ENCODE measurements around the gene MMP24. TPM values are rescaled to one million over a fixed set of nuclear protein-coding genes. Genes with fewer than 3 reads are reported as not detected.
A peak's percentile ranks its signal among the peaks of the same experiment; 100 is the strongest.

The MMP24 gene
- total and polyA plus RNA-seq, 2 of the 13 experiments (the other 11 are each of a cell fraction or from before 2014, with no cell fraction given), result 0.29 to 0.35 TPM

DNA sequence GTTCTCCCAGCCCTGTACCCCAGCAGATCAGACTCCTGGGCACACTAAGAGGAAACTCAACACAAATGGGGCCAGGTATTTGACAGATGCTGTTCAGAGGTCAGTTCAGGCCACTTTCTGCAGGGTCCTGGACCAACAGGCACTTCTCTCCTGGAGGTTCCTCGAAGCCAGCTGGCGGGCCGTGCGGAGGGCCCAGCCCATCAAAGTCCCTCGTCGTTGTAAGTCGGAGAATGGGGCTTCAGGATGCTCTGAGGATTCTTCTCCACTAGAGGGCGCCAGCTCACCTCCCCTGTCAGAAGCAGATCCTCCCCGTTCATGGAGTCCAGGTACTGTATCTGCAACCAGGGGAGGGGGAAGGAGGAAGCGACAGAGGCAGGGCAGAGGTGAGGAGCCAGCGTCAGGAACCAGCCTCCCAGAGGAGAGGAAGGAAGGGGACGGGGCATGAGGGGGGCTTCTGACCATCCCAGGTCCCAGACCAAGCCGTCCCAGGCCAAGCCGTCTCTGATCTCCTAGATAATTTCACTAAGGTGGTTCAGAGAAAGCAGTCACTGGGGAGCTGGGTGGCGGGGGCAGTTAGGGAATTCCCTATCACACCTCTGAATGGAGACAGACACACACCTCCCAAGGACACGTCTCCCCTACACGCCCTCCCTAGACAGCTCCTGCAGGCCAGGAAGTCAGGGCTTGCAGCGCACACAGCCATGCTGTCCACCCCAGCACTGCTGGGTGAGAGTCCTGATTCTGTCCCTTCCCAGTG, 77.4 kb downstream of the MMP24 start (continued):
- TF ChIP-seq CBX5 (CRISPR knock-in tag; IDR thresholded peaks at IDR 0.05; ENCODE audit: borderline replicate concordance), result no peak; the same call in 1 of the 2 replicates
- TF ChIP-seq ATF1 (CRISPR knock-in tag; IDR thresholded peaks at IDR 0.05), result no peak
- peak; percentile 80; the same call in 1 of the 2 replicates for TF ChIP-seq RXRB (CRISPR knock-in tag; IDR thresholded peaks at IDR 0.05; ENCODE audit: borderline replicate concordance)
- TF ChIP-seq GZF1 (CRISPR knock-in tag; IDR thresholded peaks at IDR 0.05), result no peak
- no peak for TF ChIP-seq FOXP1 (IDR thresholded peaks at IDR 0.05)
- TF ChIP-seq FOXP1 (CRISPR knock-in tag; IDR thresholded peaks at IDR 0.05), result no peak
- TF ChIP-seq, protein P1, sequence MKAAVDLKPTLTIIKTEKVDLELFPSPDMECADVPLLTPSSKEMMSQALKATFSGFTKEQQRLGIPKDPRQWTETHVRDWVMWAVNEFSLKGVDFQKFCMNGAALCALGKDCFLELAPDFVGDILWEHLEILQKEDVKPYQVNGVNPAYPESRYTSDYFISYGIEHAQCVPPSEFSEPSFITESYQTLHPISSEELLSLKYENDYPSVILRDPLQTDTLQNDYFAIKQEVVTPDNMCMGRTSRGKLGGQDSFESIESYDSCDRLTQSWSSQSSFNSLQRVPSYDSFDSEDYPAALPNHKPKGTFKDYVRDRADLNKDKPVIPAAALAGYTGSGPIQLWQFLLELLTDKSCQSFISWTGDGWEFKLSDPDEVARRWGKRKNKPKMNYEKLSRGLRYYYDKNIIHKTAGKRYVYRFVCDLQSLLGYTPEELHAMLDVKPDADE (CRISPR knock-in tag; IDR thresholded peaks at IDR 0.05), result no peak
- no peak for TF ChIP-seq ZNF496 (CRISPR knock-in tag; IDR thresholded peaks at IDR 0.05; ENCODE audit: insufficient replicate concordance)
- no peak for TF ChIP-seq ZNF777 (CRISPR knock-in tag; IDR thresholded peaks at IDR 0.05)
- no peak for TF ChIP-seq NCOR1 (IDR thresholded peaks at IDR 0.05; ENCODE audit: borderline replicate concordance, low read length)
- TF ChIP-seq, protein P2, sequence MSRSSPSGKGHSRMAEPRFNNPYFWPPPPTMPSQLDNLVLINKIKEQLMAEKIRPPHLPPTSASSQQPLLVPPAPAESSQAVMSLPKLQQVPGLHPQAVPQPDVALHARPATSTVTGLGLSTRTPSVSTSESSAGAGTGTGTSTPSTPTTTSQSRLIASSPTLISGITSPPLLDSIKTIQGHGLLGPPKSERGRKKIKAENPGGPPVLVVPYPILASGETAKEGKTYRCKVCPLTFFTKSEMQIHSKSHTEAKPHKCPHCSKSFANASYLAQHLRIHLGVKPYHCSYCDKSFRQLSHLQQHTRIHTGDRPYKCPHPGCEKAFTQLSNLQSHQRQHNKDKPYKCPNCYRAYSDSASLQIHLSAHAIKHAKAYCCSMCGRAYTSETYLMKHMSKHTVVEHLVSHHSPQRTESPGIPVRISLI (CRISPR knock-in tag; IDR thresholded peaks at IDR 0.05; ENCODE audit: borderline replicate concordance), result peak; percentile 71; the same call in 1 of the 2 replicates
- TF ChIP-seq, protein P3, sequence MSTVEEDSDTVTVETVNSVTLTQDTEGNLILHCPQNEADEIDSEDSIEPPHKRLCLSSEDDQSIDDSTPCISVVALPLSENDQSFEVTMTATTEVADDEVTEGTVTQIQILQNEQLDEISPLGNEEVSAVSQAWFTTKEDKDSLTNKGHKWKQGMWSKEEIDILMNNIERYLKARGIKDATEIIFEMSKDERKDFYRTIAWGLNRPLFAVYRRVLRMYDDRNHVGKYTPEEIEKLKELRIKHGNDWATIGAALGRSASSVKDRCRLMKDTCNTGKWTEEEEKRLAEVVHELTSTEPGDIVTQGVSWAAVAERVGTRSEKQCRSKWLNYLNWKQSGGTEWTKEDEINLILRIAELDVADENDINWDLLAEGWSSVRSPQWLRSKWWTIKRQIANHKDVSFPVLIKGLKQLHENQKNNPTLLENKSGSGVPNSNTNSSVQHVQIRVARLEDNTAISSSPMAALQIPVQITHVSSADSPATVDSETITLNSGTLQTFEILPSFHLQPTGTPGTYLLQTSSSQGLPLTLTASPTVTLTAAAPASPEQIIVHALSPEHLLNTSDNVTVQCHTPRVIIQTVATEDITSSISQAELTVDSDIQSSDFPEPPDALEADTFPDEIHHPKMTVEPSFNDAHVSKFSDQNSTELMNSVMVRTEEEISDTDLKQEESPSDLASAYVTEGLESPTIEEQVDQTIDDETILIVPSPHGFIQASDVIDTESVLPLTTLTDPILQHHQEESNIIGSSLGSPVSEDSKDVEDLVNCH (CRISPR knock-in tag; IDR thresholded peaks at IDR 0.05), result no peak
- no peak for TF ChIP-seq TEAD2 (CRISPR knock-in tag; IDR thresholded peaks at IDR 0.05)
- TF ChIP-seq, protein P4, sequence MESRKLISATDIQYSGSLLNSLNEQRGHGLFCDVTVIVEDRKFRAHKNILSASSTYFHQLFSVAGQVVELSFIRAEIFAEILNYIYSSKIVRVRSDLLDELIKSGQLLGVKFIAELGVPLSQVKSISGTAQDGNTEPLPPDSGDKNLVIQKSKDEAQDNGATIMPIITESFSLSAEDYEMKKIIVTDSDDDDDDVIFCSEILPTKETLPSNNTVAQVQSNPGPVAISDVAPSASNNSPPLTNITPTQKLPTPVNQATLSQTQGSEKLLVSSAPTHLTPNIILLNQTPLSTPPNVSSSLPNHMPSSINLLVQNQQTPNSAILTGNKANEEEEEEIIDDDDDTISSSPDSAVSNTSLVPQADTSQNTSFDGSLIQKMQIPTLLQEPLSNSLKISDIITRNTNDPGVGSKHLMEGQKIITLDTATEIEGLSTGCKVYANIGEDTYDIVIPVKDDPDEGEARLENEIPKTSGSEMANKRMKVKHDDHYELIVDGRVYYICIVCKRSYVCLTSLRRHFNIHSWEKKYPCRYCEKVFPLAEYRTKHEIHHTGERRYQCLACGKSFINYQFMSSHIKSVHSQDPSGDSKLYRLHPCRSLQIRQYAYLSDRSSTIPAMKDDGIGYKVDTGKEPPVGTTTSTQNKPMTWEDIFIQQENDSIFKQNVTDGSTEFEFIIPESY (CRISPR knock-in tag; IDR thresholded peaks at IDR 0.05), result no peak; the same call in 1 of the 2 replicates
- TF ChIP-seq PITX1 (CRISPR knock-in tag; IDR thresholded peaks at IDR 0.05), result peak; percentile 66; the same call in 1 of the 2 replicates
- TF ChIP-seq TMF1 (CRISPR knock-in tag; IDR thresholded peaks at IDR 0.05; ENCODE audit: low read depth), result no peak
- 0 out of 2 replicates have a peak, but pooled peaks have one; percentile 41 for TF ChIP-seq ZKSCAN1 (IDR thresholded peaks at IDR 0.05; ENCODE audit: low read length)
- TF ChIP-seq, protein P5, sequence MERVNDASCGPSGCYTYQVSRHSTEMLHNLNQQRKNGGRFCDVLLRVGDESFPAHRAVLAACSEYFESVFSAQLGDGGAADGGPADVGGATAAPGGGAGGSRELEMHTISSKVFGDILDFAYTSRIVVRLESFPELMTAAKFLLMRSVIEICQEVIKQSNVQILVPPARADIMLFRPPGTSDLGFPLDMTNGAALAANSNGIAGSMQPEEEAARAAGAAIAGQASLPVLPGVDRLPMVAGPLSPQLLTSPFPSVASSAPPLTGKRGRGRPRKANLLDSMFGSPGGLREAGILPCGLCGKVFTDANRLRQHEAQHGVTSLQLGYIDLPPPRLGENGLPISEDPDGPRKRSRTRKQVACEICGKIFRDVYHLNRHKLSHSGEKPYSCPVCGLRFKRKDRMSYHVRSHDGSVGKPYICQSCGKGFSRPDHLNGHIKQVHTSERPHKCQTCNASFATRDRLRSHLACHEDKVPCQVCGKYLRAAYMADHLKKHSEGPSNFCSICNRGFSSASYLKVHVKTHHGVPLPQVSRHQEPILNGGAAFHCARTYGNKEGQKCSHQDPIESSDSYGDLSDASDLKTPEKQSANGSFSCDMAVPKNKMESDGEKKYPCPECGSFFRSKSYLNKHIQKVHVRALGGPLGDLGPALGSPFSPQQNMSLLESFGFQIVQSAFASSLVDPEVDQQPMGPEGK (CRISPR knock-in tag; IDR thresholded peaks at IDR 0.05), result peak; percentile 54; the same call in 1 of the 2 replicates

Measured in HepG2 (cell line).